ENCODE measurements around the gene CEBPZ.

CEBPZ gene

GRCh38 chr2:37244017-37244416 lies 12.6 kb upstream of the CEBPZ start:
- H3K27ac ChIP-seq, result no peak overlapping the region
- H2AFZ ChIP-seq (ENCODE audit: low read depth), result no peak overlapping the region
- no peak overlapping the region for H3K4me3 ChIP-seq (IDR thresholded peaks at IDR 0.05; ENCODE audit: insufficient read depth, low read depth, low read length)
- no peak for TF ChIP-seq CTCF (conservative IDR thresholded peaks at IDR 0.05; ENCODE audit: low read depth, low read length)
- no peaks in the 10 kb centered on the region for H3K79me2 ChIP-seq (ENCODE audit: insufficient read depth, low read depth)
- no peaks in the 10 kb centered on the region for H4K20me1 ChIP-seq (ENCODE audit: insufficient read depth)
- H3K27me3 ChIP-seq (ENCODE audit: insufficient read depth, low read depth), result no peaks in the 10 kb centered on the region
- no peak overlapping the region for H3K9ac ChIP-seq
- no peak overlapping the region for H3K4me2 ChIP-seq
- H3K36me3 ChIP-seq (ENCODE audit: insufficient read depth), result 0 out of 2 replicates have a peak, but pooled peaks cover 9% of the 10 kb centered on the region
- peaks cover 10% of the 10 kb centered on the region for H3K4me1 ChIP-seq (ENCODE audit: low read depth, poor library complexity, severe bottlenecking)

- Histone ChIP-seq H3K4me3 (IDR thresholded peaks at IDR 0.05; ENCODE audit: insufficient read depth, low read depth, low read length) (no peak overlapping the region), H2AFZ (ENCODE audit: low read depth) (no peak overlapping the region), H3K36me3 (ENCODE audit: insufficient read depth) (0 out of 2 replicates have a peak, but pooled peaks cover 3% of the 10 kb centered on the region), H3K4me2 (no peak overlapping the region), H4K20me1 (ENCODE audit: insufficient read depth) (no peaks in the 10 kb centered on the region), H3K27me3 (ENCODE audit: insufficient read depth, low read depth) (no peaks in the 10 kb centered on the region), H3K9ac (no peak overlapping the region), H3K27ac (no peak overlapping the region), H3K4me1 (ENCODE audit: low read depth, poor library complexity, severe bottlenecking) (peaks cover 10% of the 10 kb centered on the region), H3K79me2 (ENCODE audit: insufficient read depth, low read depth) (no peaks in the 10 kb centered on the region)
- no peak for TF ChIP-seq CTCF (conservative IDR thresholded peaks at IDR 0.05; ENCODE audit: low read depth, low read length)
Observed at GRCh38 chr2:37243435-37243834, 12.0 kb upstream of the CEBPZ start.

- Histone ChIP-seq H3K36me3 (ENCODE audit: insufficient read depth) (peaks cover 15% of the 10 kb centered on the region; the same call in 1 of the 2 replicates), H3K27me3 (ENCODE audit: insufficient read depth, low read depth) (no peaks in the 10 kb centered on the region), H3K4me1 (ENCODE audit: low read depth, poor library complexity, severe bottlenecking) (peaks cover 29% of the 10 kb centered on the region), H2AFZ (ENCODE audit: low read depth) (peak overlapping the region; percentile 91), H3K9ac (peak overlapping the region; percentile 69), H3K4me2 (peak overlapping the region; percentile 82), H4K20me1 (ENCODE audit: insufficient read depth) (no peaks in the 10 kb centered on the region), H3K79me2 (ENCODE audit: insufficient read depth, low read depth) (peaks cover 77% of the 10 kb centered on the region), H3K27ac (peak overlapping the region; percentile 61), H3K4me3 (IDR thresholded peaks at IDR 0.05; ENCODE audit: insufficient read depth, low read depth, low read length) (peak overlapping the region; percentile 98)
- TF ChIP-seq CTCF (conservative IDR thresholded peaks at IDR 0.05; ENCODE audit: low read depth, low read length), result no peak
Observed at GRCh38 chr2:37232131-37232933, 936 bp upstream of the CEBPZ start.

GRCh38 chr2:37230581-37230980 lies 815 bp downstream of the CEBPZ start:
- no peaks in the 10 kb centered on the region for H4K20me1 ChIP-seq (ENCODE audit: insufficient read depth)
- peak overlapping the region; percentile 91; the same call in 1 of the 2 replicates for H2AFZ ChIP-seq (ENCODE audit: low read depth)
- no peak for TF ChIP-seq CTCF (conservative IDR thresholded peaks at IDR 0.05; ENCODE audit: low read depth, low read length)
- no peaks in the 10 kb centered on the region for H3K27me3 ChIP-seq (ENCODE audit: insufficient read depth, low read depth)
- H3K9ac ChIP-seq, result peak overlapping the region; percentile 69
- peaks cover 18% of the 10 kb centered on the region; the same call in 1 of the 2 replicates for H3K36me3 ChIP-seq (ENCODE audit: insufficient read depth)
- peak overlapping the region; percentile 82 for H3K4me2 ChIP-seq
- H3K79me2 ChIP-seq (ENCODE audit: insufficient read depth, low read depth), result peaks cover 84% of the 10 kb centered on the region
- peaks cover 29% of the 10 kb centered on the region for H3K4me1 ChIP-seq (ENCODE audit: low read depth, poor library complexity, severe bottlenecking)
- H3K4me3 ChIP-seq (IDR thresholded peaks at IDR 0.05; ENCODE audit: insufficient read depth, low read depth, low read length), result peak overlapping the region; percentile 98
- H3K27ac ChIP-seq, result peak overlapping the region; percentile 61; the same call in 1 of the 2 replicates
